Spleen (tissue), 11 donors: ENCODE results near the gene AHRR. TPM values are rescaled to one million over a fixed set of nuclear protein-coding genes. Genes with fewer than 3 reads are reported as not detected.
"Not testable (repeated sequence)": the region's sequence is repeated elsewhere in the genome, so short reads cannot be mapped to it uniquely, and the experiment has no call there.

Experiments
- DNase-seq: peaks from one replicate; pipeline ENCODE4 v3.0.0-alpha.2; 2020
- H3K27ac ChIP-seq, 8 donors: fragments of 200-600 bp; sonication (generic) in 7 of 8; 1 replicate in 4 of 8; 2 replicates in 4 of 8; pipeline versions ENCODE4 v1.5.0 to v1.8.0; 2016 to 2021; ENCODE audit warnings: inconsistent platforms in 4 of 8, mild to moderate bottlenecking in 4 of 8, moderate library complexity in 1 of 8
- H3K27me3 ChIP-seq, 7 donors: fragments of 200-600 bp; sonication (generic) in 6 of 7; replicated peaks in 1 of 7; 1 replicate in 4 of 7; 2 replicates in 3 of 7; pipeline versions ENCODE4 v1.5.0 to v1.8.0; 2016 to 2021; ENCODE audit warnings: inconsistent platforms in 3 of 7, mild to moderate bottlenecking in 1 of 7
- H3K36me3 ChIP-seq, 6 donors: fragments of 200-600 bp; sonication (generic) in 5 of 6; 1 replicate in 4 of 6; 2 replicates in 2 of 6; pipeline versions ENCODE4 v1.5.0 to v1.8.0; 2016 to 2021; ENCODE audit warnings: inconsistent platforms in 2 of 6
- H3K4me1 ChIP-seq, 6 donors: fragments of 200-600 bp; sonication (generic) in 5 of 6; 1 replicate in 3 of 6; 2 replicates in 3 of 6; pipeline versions ENCODE4 v1.5.0 to v1.8.0; 2016 to 2021; ENCODE audit warnings: inconsistent platforms in 3 of 6
- H3K4me3 ChIP-seq, 8 donors: fragments of 200-600 bp; sonication (generic) in 7 of 8; 1 replicate in 4 of 8; 2 replicates in 4 of 8; pipeline versions ENCODE4 v1.5.0 to v1.8.0; 2016 to 2021; ENCODE audit warnings: inconsistent platforms in 4 of 8, mild to moderate bottlenecking in 4 of 8, moderate library complexity in 2 of 8
- H3K9me3 ChIP-seq, 8 donors: fragments of 200-600 bp; sonication (generic) in 7 of 8; 1 replicate in 4 of 8; 2 replicates in 4 of 8; pipeline versions ENCODE4 v1.5.0 to v1.8.0; 2016 to 2021; ENCODE audit warnings: inconsistent platforms in 4 of 8
- CTCF ChIP-seq, 11 experiments: fragments of 200-600 bp in 7 of 11; fragments of 450-650 bp in 4 of 11; sonication (generic) in 4 of 11; IDR thresholded peaks in 8 of 11; conservative IDR thresholded peaks in 3 of 11; 1 replicate in 7 of 11; 2 replicates in 4 of 11; pipeline versions ENCODE4 v1.4.0 to v1.8.0; 2016 to 2021; ENCODE audit warnings: antibody characterized with exemption in 11 of 11, inconsistent platforms in 4 of 11, mild to moderate bottlenecking in 1 of 11
- POLR2A ChIP-seq, 3 donors: fragments of 450-650 bp; IDR thresholded peaks; one replicate each; pipeline ENCODE4 v1.5.1; 2017; ENCODE audit warnings: antibody characterized with exemption in 3 of 3, mild to moderate bottlenecking in 1 of 3
- POLR2AphosphoS5 ChIP-seq, 3 donors: sonication (generic); formaldehyde crosslinking; IDR thresholded peaks; one replicate each; pipeline ENCODE4 v1.5.1; 2017; ENCODE audit warnings: antibody characterized with exemption in 3 of 3
- WGBS, 5 donors: extraction: QIAGEN DNeasy Blood & Tissue Kit in 3 of 5; methylation state at CpG; one replicate each; pipeline versions ENCODE4 v1.1.5 to v1.1.7; 2013 to 2018; 5-methylcytosine and 5-hydroxymethylcytosine counted together
- intact Hi-C: fragments of 100-400 bp; cut with DNase I; formaldehyde crosslinking; loops from one replicate; pipeline ENCODE4 v1.15.0; 2023; ENCODE audit warnings: low total_unique reads
- polyA plus RNA-seq, 3 donors: library from polyadenylated mRNA; stranded (reverse); fragments of 200-250 nt; gene quantifications; one replicate each; pipeline ENCODE4 v1.2.1, GENCODE V29; 2013
- total RNA-seq, 7 donors: library from RNA; depleted of rRNA in 3 of 7; stranded (reverse); fragments of >200 nt in 3 of 7; fragmentation: NEBNext Ultra II Directional in 4 of 7; extraction: Animal tissue kit (Norgen Biotek cat#: 25700) in 4 of 7; gene quantifications; one replicate each; pipeline versions ENCODE4 v1.1.0 to v1.2.1, GENCODE V29; 2016 to 2021
- donor health status: healthy with polysubstance abuse.
- donor health status: DM: no; HTN: no; CAD: no; lungs with moderate emphysema.
- donor health status: DM: no; HTN: no; CAD: no.
- donor health status: Bipolar disorder and iron deficiency.
- donor health status: healthy.
- donor health status: DM: no; HTN: no; CAD: no.
- donor health status: DM: yes; HTN: yes; CAD: no.

AHRR gene
- total and polyA plus RNA-seq, 10 donors, result 0.96 to 28.5 (median 13.2) TPM

- 67 to 83% (median 78%) methylated on average over 23 to 27 of the region's 27 CpGs for WGBS, 5 donors
- no peak overlapping the region for H3K4me3 ChIP-seq
- DNase-seq, result no peak
These were observed 13.5 kb upstream of the AHRR start for GRCh38 chr5:307794-308579.

GRCh38 chr5:308672-309271 is 12.7 kb upstream of the AHRR start:
- no peak for DNase-seq
- TF ChIP-seq CTCF (IDR thresholded peaks at IDR 0.05 in 8 of 11, conservative IDR thresholded peaks at IDR 0.05 in 3 of 11) (peak in 4 of 11 experiments; percentile 11 to 32 (median 24)), POLR2AphosphoS5 (IDR thresholded peaks at IDR 0.05) (peak in 1 of 3 donors; percentile 38), POLR2A (IDR thresholded peaks at IDR 0.05) (no peak)
- 64 to 85% (median 69%) methylated on average over 18 of the region's 18 CpGs for WGBS, 5 donors

More at GRCh38 chr5:307794-308579, 13.5 kb upstream of the AHRR start:
- intact Hi-C loops, result no loop called here
- Histone ChIP-seq H3K4me1 (peaks cover 0 to 46% (median 23%) of the 10 kb centered on the region in 6 donors), H3K9me3 (no peaks in the 10 kb centered on the region), H3K27ac (peak overlapping the region in 6 of 8 donors; percentile 32 to 62 (median 44)), H3K27me3 (no peaks in the 10 kb centered on the region), H3K36me3 (peaks cover 0 to 80% (median 29%) of the 10 kb centered on the region in 6 donors)
- no peak for TF ChIP-seq POLR2A (IDR thresholded peaks at IDR 0.05)
- peak in 2 of 3 donors; percentile 15 to 49 for TF ChIP-seq POLR2AphosphoS5 (IDR thresholded peaks at IDR 0.05)
- TF ChIP-seq CTCF (IDR thresholded peaks at IDR 0.05 in 8 of 11, conservative IDR thresholded peaks at IDR 0.05 in 3 of 11), result no peak

GRCh38 chr5:309831-310230 is 11.7 kb upstream of the AHRR start:
- 53 to 100% (median 96%) methylated on average over 2 to 15 of the region's 21 CpGs for WGBS, 5 donors
- H3K36me3 ChIP-seq, result peaks cover 0 to 98% (median 42%) of the 10 kb centered on the region in 6 donors
- DNase-seq, intact Hi-C loops, H3K9me3 ChIP-seq, H3K4me3 ChIP-seq, H3K27me3 ChIP-seq: not testable (repeated sequence)
- peak overlapping the region in 3 of 8 donors; percentile 51 to 65 (median 55) for H3K27ac ChIP-seq
- peaks cover 0 to 46% (median 23%) of the 10 kb centered on the region in 6 donors for H3K4me1 ChIP-seq

More at GRCh38 chr5:308672-309271, 12.7 kb upstream of the AHRR start:
- peaks cover 0 to 46% (median 23%) of the 10 kb centered on the region in 6 donors for H3K4me1 ChIP-seq
- H3K36me3 ChIP-seq, result peaks cover 0 to 88% (median 33%) of the 10 kb centered on the region in 6 donors
- H3K4me3 ChIP-seq, result no peak overlapping the region
- intact Hi-C loops, result no loop called here
- peak overlapping the region in 6 of 8 donors; percentile 32 to 62 (median 48) for H3K27ac ChIP-seq
- H3K9me3 ChIP-seq, result no peaks in the 10 kb centered on the region
- H3K27me3 ChIP-seq, result no peaks in the 10 kb centered on the region

GRCh38 chr5:310516-310915 is 11.0 kb upstream of the AHRR start:
- Histone ChIP-seq H3K9me3 (no peaks in the 10 kb centered on the region), H3K4me3 (no peak overlapping the region), H3K27ac (peak overlapping the region in 7 of 8 donors; percentile 6 to 72 (median 55)), H3K27me3 (no peaks in the 10 kb centered on the region), H3K4me1 (peaks cover 0 to 46% (median 23%) of the 10 kb centered on the region in 6 donors), H3K36me3 (peaks cover 0 to 98% (median 46%) of the 10 kb centered on the region in 6 donors)
- TF ChIP-seq POLR2A (IDR thresholded peaks at IDR 0.05), result no peak
- no peak for TF ChIP-seq CTCF (IDR thresholded peaks at IDR 0.05 in 8 of 11, conservative IDR thresholded peaks at IDR 0.05 in 3 of 11)
- peak in 2 of 3 donors; percentile 29 to 58 for TF ChIP-seq POLR2AphosphoS5 (IDR thresholded peaks at IDR 0.05)
- no peak for DNase-seq
- intact Hi-C loops, result no loop called here
- 64 to 84% (median 78%) methylated on average over 9 of the region's 9 CpGs for WGBS, 5 donors
